ENCODE data around the gene RGS18.
"Not testable (repeated sequence)": the region's sequence is repeated elsewhere in the genome, so short reads cannot be mapped to it uniquely, and the experiment has no call there.

The RGS18 gene

GRCh38 chr1:192158181-192158580 lies at the start of gene RGS18:
TSS of gene RGS18 (plus strand) at chr1:192158462. CDS start at chr1:192158638, 176 bp downstream.
- DNase-seq: no peak

GRCh38 chr1:192109576-192109975 lies 48.7 kb upstream of the RGS18 start:
- no peak for DNase-seq

GRCh38 chr1:192115000-192115399 lies 43.3 kb upstream of the RGS18 start:
- DNase-seq: no peak

DNA sequence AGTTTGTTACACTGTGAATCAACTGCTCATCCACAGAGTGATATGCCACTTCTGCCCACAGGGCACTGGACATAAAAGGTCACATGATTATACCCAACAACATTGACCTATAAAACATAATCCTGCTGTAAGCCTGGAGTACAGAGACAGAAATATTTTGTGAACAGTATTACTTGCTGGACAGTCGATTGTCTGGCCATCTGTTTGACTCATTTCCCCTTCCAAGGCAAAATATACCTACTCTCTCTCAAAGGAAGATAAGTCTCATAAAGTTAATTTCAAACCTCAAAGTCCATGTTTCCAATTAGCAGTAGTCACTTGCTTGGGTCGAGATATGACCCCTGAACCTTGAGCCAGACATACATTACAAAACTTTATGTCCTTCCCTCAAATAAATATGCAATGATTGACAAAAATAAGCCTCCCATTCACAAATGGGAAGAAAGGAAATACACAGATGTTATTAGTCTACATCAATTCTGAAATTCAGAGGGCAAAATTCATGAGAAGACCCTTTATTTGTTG lies 39.3 kb upstream of the RGS18 start:
- DNase-seq: no peak

DNA sequence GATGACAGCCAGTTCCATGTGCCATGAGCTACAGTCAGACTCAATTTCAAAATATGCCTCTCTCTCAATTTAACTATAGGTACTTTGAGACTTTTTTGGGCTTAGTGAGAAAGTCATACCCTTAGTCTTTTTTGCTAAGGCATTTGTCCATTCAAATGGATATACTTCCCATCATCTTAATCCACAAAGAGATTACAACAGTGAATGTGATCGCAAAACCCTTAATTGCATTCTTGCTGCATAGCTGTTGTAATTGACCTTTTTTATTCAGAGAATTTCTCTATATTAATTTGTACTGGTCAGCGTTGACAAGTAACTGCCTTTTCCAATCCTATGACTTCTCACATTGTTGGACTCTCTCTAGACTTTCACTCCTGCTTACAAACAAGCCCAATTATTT lies 38.6 kb upstream of the RGS18 start:
- no peak for DNase-seq

- DNase-seq: no peak
Measured at GRCh38 chr1:192122668-192123067, 35.6 kb upstream of the RGS18 start.

DNA sequence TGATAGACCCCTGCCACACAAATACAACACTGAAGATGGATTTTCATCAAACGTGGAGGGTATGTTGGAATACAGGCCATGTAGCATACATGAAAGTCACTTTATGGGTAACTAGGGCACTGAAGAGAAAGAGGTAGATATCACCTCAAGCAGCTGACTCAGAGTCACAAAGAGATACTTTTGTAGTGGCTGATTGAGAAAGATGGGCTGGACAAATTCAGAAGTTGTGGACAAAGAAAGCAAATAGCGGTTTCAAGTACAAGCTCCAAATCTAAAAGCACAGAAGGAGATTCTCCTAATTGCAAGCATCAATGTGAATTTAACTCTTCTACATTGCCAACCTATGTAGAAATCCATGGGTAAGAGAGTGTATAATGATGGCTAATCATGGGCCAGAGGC lies 35.0 kb upstream of the RGS18 start:
- DNase-seq: no peak

DNA sequence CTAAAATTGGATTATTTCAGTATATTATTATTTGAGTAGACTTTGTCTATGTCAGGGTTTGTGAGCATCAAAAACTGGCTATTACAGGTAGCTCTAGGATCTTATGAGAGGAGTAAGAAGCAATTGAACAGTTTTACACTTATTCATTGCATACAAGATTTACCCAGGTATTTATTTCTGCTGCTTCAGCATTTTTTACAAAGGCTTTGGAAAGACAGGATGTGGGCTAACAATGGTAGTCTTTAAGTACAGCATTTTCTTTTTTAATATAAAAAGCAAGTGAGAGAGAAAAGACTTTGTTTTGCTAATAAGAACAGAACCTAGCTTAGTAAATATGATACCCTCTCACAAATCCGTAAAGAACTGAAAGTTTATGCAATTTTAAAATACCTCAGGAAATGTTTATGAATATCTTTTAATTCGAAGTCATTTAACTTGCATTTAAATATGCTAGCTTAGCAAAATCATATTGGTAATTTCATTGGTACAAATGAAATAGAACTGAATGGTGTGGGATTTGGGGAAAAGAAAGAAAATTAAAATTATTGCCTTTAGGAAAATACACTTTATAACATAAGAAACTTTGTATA lies 32.1 kb upstream of the RGS18 start:
- DNase-seq: no peak

GRCh38 chr1:192130175-192130574 lies 28.1 kb upstream of the RGS18 start:
- no peak for DNase-seq

DNA sequence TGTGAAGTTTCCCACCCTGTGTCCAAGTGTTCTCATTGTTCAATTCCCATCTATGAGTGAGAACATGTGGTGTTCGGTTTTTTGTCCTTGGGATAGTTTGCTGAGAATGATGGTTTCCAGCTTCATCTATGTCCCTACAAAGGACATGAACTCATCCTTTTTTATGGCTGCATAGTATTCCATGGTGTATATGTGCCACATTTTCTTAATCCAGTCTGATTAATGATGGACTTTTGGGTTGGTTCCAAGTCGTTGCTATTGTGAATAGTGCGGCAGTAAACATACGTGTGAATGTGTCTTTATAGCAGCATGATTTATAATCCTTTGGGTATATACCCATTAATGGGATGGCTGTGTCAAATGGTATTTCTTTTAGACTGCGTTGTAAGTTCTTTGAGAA lies 27.4 kb upstream of the RGS18 start:
- DNase-seq: not testable (repeated sequence)

GRCh38 chr1:192131914-192132313 lies 26.3 kb upstream of the RGS18 start:
- DNase-seq: no peak

DNA sequence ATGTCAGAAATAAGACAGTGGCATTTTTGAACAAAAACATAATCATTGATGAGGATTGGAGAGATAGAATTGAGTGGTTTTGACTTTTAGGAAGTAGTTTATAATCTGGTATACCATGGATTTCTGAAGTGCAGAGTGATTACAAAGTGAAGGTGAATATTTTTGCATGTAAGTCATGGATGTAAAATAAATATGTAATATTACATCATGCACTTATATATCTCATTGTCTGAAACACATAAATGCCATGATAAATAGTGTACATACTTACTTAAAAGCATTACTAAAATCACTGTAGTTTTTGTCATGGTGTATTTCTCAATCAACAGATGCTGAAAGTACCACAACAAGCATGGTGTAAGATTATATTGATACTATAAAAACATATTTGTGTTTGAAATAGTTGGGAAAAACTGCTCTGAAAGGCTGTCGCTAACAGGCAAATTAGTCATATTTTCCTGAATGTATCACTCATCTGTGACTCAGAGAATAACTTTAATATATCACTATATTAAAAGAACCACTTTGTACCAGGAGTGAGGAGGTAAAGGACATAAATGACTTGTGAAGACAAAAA lies 24.8 kb upstream of the RGS18 start:
- DNase-seq: no peak

DNA sequence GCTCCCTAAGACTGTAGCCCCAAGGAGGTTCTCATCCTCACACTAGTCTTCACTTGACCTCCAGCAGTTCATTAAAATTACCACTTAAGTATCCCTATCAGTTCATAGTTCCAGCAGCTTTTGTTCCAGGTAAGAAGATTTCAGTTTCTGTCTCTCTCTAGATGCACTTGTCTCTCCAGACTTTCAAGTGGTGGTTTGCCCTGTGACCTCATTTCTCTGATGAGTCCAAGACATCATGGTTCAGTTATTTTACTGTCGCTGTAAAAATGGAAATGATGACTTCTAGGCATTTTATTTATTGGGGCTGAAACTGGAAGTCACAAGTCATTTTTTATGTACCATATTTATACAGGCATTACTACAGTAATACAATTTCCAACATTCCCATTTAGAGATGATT lies 17.9 kb upstream of the RGS18 start:
- DNase-seq: no peak

DNA sequence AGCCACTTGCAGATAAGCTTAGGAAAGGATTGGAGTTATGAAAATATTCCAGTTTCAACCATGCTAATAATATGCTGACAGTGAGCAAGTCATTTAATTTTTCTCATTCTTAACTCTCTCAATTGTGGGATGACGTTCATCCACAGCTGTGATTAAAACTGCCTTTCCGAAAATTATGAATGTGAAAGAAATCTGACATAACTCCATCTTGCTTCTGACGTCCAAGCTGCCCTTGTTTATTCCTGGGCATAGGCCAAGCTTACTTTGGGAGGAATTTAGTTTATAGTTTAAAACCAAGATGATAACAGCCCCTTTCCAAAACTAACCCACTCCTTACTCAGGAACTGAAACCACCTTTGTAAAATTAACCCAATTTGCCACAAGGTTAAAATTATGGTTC lies 11.0 kb upstream of the RGS18 start:
- no peak for DNase-seq

GRCh38 chr1:192147696-192148095 lies 10.6 kb upstream of the RGS18 start:
- DNase-seq: no peak

GRCh38 chr1:192151176-192151575 lies 7.1 kb upstream of the RGS18 start:
- no peak for DNase-seq

- DNase-seq: no peak
Measured at GRCh38 chr1:192153276-192153675, 5.0 kb upstream of the RGS18 start.

DNA sequence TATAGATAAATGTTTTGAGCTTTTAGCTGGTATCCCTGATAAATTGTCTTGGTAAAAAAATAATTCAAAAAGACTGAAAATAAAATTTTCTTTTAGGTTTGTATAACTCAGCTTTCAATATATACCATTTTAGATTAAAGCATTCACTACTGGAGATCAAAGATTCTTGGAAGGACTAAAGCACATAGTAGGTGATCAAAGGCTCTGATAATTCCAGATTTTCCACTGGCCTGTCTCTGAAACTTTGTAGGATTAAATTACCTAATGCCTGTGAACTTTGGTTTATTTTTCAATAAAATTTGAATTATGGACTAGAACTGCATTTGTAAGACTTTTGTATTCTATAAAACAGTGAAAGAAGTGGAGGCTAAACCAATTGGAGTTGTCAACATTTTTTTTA lies 1.2 kb upstream of the RGS18 start:
- DNase-seq: no peak

- DNase-seq: no peak
Measured at GRCh38 chr1:192159014-192159413, 752 bp downstream of the RGS18 start.

DNA sequence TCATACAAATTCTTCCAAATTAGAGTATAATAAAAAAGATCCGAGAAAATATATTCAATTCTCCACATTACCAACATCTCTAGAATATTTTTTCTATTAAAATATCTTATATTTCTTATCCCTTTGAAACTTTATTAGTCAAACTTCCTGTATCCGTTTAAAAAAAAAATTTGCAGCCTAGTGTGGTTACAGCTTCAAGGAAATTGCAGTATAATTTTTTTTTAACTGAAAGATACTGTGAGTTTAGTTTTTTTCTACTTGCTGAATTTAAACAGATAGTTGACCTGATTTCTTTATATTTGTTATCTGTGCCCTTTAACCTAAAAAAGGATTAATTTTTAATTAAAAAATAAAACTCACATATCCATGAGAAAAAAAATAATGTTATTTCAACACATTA lies 1.5 kb downstream of the RGS18 start:
- no peak for DNase-seq

- no peak for DNase-seq
Measured at GRCh38 chr1:192160196-192160595, 1.9 kb downstream of the RGS18 start.

- no peak for DNase-seq
Measured at GRCh38 chr1:192161976-192162375, 3.7 kb downstream of the RGS18 start.

- DNase-seq: no peak
Measured at GRCh38 chr1:192162376-192162775, 4.1 kb downstream of the RGS18 start.

DNA sequence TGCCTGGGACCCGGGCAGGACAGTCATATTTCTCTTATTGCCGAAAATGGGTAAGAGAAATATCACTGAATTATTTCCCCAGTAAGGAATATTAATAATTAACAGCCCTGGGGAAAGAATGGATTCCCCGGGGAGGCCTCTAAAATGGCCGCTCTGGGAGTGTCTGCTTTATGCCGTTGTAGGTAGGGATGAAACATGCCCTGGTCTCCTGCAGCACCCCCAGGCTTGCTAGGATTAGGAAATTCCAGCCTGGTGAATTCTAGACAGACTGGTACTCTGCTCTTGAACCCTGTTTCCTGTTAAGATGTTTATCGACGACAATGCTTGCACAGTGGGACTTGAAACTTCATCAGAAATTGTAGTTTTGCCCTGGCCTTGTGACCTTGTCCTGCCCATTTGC lies 6.7 kb downstream of the RGS18 start:
- not testable (repeated sequence) for DNase-seq

- DNase-seq: no peak
Measured at GRCh38 chr1:192167011-192167410, 8.7 kb downstream of the RGS18 start.
